Upper lobe of left lung (tissue), 6 donors: ENCODE data around the gene INTS2. TPM values are rescaled to one million over a fixed set of nuclear protein-coding genes. Genes with fewer than 3 reads are reported as not detected.

Experiments
- ATAC-seq, 2 donors: fragments of 200-7000 bp; cut with Tn5 transposase; one replicate each; pipeline ENCODE4 v1.9.1; 2022; ENCODE audit warnings: mild to moderate bottlenecking in 2 of 2, moderate library complexity in 2 of 2; ENCODE audit not compliant: low FRiP score in 2 of 2
- DNase-seq, 2 donors: peaks; one replicate each; pipeline ENCODE4 v3.0.0-alpha.2; 2019 to 2020
- H3K27ac ChIP-seq, 4 donors: fragments of 200-600 bp; sonication (generic); one replicate each; pipeline ENCODE4 v1.5.1; 2016 to 2019
- H3K27me3 ChIP-seq, 4 donors: fragments of 200-600 bp; sonication (generic); one replicate each; pipeline ENCODE4 v1.5.1; 2017 to 2019
- H3K36me3 ChIP-seq, 4 donors: fragments of 200-600 bp; sonication (generic); one replicate each; pipeline ENCODE4 v1.5.1; 2016 to 2019
- H3K4me1 ChIP-seq, 4 donors: fragments of 200-600 bp; sonication (generic); one replicate each; pipeline ENCODE4 v1.5.1; 2018 to 2019
- H3K4me3 ChIP-seq, 4 donors: fragments of 200-600 bp; sonication (generic); one replicate each; pipeline ENCODE4 v1.5.1; 2017 to 2019; ENCODE audit warnings: mild to moderate bottlenecking in 2 of 4, moderate library complexity in 1 of 4
- H3K9me3 ChIP-seq, 4 donors: fragments of 200-600 bp; sonication (generic); one replicate each; pipeline ENCODE4 v1.5.1; 2018 to 2019
- EP300 ChIP-seq, 4 donors: sonication (generic); formaldehyde crosslinking; IDR thresholded peaks; one replicate each; pipeline ENCODE4 v1.5.1; 2017; ENCODE audit warnings: antibody characterized with exemption in 4 of 4, control low read depth in 2 of 4
- POLR2A ChIP-seq, 4 donors: fragments of 450-650 bp; IDR thresholded peaks; one replicate each; pipeline ENCODE4 v1.5.1; 2016 to 2017; ENCODE audit warnings: antibody characterized with exemption in 4 of 4, mild to moderate bottlenecking in 2 of 4
- POLR2AphosphoS5 ChIP-seq, 2 donors: sonication (generic); formaldehyde crosslinking; IDR thresholded peaks; one replicate each; pipeline ENCODE4 v1.5.1; 2017; ENCODE audit warnings: antibody characterized with exemption in 2 of 2
- WGBS, 2 donors: methylation state at CpG; one replicate each; pipeline ENCODE4 v1.1.5; 2017 to 2018; 5-methylcytosine and 5-hydroxymethylcytosine counted together
- total RNA-seq, 6 donors: library from RNA; depleted of rRNA in 4 of 6; stranded (reverse); fragments of >200 nt in 4 of 6; gene quantifications; one replicate each; pipeline versions ENCODE4 v1.1.0 to v1.2.1, GENCODE V29; 2016 to 2021
- TF ChIP-seq, protein P1 (sequence below), 6 experiments: fragments of 450-650 bp in 4 of 6; fragments of 200-600 bp in 2 of 6; sonication (generic) in 2 of 6; IDR thresholded peaks; one replicate each; pipeline ENCODE4 v1.5.1; 2016 to 2019; ENCODE audit warnings: antibody characterized with exemption in 6 of 6
- donor health status: DM: no; HTN: no; CAD: no; lungs with moderate emphysema.
- donor health status: DM: no; HTN: yes; CAD: no; lungs with severe emphysema.

The INTS2 gene
- total RNA-seq, 6 donors from 2014 or later, result 6.0 to 12.0 (median 9.9) TPM

DNA sequence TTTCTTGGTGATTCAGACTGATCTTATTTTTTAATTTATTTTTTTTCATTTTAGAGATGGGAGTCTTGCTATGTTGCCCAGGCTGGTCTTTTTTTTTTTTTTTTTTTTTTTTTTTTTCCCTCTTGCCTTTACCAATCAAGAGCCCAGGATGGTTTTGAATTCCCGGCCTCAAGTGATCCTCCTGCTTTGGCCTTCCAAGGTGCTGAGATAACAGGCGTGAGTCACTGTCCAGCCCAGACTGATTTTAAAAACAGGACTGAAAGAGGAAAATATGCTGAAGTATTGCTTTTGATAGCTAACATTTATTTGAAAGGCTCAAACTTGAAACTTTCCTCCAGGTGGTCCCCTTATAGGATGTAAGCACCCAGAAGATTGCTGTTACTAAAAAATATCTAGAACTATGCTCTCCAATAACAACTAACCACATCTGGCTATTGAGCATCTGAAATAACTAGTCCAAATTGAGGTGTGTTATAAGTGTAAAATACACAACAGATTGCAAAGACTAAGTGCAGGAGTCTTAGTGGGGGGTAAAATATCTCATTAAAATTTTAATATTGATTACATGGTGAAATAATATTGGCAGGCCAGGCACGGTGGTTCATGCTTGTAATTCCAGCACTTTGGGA, 48.7 kb downstream of the INTS2 start:
- ATAC-seq, result no peak
- TF ChIP-seq EP300 (IDR thresholded peaks at IDR 0.05) (no peak), POLR2AphosphoS5 (IDR thresholded peaks at IDR 0.05) (no peak)
- no peak overlapping the region for H3K4me3 ChIP-seq
- DNase-seq, result no peak
- peaks cover 0 to 60% (median 22%) of the 10 kb centered on the region in 4 donors for H3K36me3 ChIP-seq
- no peaks in the 10 kb centered on the region for H3K27me3 ChIP-seq
- H3K9me3 ChIP-seq, result no peaks in the 10 kb centered on the region
- no peaks in the 10 kb centered on the region for H3K4me1 ChIP-seq
- H3K27ac ChIP-seq, result no peak overlapping the region
- WGBS, 2 donors, result 98 to 99% methylated on average over 3 of the region's 3 CpGs

DNA sequence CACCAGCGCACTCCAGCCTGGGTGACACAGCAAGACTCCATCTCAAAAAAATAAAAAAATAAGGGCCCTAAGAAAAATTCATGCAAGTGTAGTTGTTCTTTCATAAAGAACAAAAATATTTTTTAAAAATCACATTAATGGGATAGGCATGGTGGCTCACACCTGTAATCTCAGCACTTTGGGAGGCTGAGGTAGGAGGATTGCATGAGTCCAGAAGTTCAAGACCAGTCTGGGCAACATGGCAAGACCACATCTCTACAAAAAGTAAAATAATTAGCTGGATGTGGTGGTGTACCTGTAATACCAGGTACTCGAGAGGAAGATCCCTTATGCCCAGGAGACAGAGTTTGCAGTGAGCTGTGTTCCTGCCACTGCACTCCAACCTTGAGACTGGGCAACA, 49.3 kb downstream of the INTS2 start:
- peaks cover 0 to 54% (median 19%) of the 10 kb centered on the region in 4 donors for H3K36me3 ChIP-seq
- no peak overlapping the region for H3K4me3 ChIP-seq
- 76 to 92% methylated on average over 2 of the region's 2 CpGs for WGBS, 2 donors
- no peaks in the 10 kb centered on the region for H3K27me3 ChIP-seq
- ATAC-seq, result no peak
- no peak overlapping the region for H3K27ac ChIP-seq
- DNase-seq, result no peak
- no peaks in the 10 kb centered on the region for H3K9me3 ChIP-seq
- TF ChIP-seq POLR2AphosphoS5 (IDR thresholded peaks at IDR 0.05) (no peak), EP300 (IDR thresholded peaks at IDR 0.05) (no peak), POLR2A (IDR thresholded peaks at IDR 0.05) (no peak)
- TF ChIP-seq, protein P1, sequence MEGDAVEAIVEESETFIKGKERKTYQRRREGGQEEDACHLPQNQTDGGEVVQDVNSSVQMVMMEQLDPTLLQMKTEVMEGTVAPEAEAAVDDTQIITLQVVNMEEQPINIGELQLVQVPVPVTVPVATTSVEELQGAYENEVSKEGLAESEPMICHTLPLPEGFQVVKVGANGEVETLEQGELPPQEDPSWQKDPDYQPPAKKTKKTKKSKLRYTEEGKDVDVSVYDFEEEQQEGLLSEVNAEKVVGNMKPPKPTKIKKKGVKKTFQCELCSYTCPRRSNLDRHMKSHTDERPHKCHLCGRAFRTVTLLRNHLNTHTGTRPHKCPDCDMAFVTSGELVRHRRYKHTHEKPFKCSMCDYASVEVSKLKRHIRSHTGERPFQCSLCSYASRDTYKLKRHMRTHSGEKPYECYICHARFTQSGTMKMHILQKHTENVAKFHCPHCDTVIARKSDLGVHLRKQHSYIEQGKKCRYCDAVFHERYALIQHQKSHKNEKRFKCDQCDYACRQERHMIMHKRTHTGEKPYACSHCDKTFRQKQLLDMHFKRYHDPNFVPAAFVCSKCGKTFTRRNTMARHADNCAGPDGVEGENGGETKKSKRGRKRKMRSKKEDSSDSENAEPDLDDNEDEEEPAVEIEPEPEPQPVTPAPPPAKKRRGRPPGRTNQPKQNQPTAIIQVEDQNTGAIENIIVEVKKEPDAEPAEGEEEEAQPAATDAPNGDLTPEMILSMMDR (IDR thresholded peaks at IDR 0.05), result no peak
- no peaks in the 10 kb centered on the region for H3K4me1 ChIP-seq

DNA sequence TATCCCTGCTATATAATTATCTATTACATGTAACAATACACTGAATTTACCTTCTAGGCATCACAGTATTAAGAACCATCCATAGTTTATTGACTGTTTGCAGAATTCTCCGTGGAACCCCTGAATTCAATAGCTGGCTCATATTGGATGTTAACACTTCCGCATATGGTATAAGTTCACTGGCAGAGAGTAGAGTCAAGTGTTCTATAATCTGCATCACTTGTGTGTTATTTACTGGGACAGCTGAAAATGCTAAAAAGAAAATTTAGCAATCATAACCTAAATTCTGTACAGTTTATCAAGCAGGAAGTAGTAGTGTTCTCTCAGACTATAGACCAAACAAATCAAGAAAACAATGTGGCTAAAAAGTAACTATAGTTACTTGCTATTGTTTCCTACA, 49.9 kb downstream of the INTS2 start:
- ATAC-seq (no peak), DNase-seq (no peak)
- TF ChIP-seq, protein P1 (IDR thresholded peaks at IDR 0.05), result no peak
- TF ChIP-seq POLR2A (IDR thresholded peaks at IDR 0.05) (no peak), POLR2AphosphoS5 (IDR thresholded peaks at IDR 0.05) (no peak), EP300 (IDR thresholded peaks at IDR 0.05) (no peak)
- no peak overlapping the region for H3K27ac ChIP-seq
- no peaks in the 10 kb centered on the region for H3K9me3 ChIP-seq
- peaks cover 0 to 47% (median 15%) of the 10 kb centered on the region in 4 donors for H3K36me3 ChIP-seq
- no peaks in the 10 kb centered on the region for H3K4me1 ChIP-seq
- H3K27me3 ChIP-seq, result no peaks in the 10 kb centered on the region
- 95 to 98% methylated on average over 2 of the region's 2 CpGs for WGBS, 2 donors
- H3K4me3 ChIP-seq, result no peak overlapping the region

DNA sequence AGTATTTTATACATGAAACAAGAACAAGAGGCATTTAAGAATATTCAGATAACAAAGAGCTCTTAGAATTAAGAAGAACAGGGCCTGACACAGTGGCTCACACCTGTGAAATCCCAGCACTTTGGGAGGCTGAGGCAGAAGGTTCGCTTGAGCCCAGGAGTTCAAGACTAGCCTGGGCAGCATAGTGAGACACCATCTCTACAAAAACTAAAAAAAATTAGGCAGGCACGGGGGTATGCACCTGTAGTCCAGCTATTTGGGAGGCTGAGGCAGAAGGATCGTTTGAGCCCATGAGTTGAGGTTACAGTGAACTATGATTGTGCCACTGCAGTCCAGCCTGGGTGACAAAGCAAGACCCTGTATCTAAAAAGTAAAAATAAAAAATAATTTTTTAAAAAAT, 52.0 kb downstream of the INTS2 start:
- WGBS, 2 donors, result 82 to 94% methylated on average over 3 of the region's 3 CpGs
- Histone ChIP-seq H3K27me3 (no peaks in the 10 kb centered on the region), H3K4me3 (no peak overlapping the region), H3K36me3 (peaks cover 0 to 44% (median 22%) of the 10 kb centered on the region in 4 donors), H3K27ac (no peak overlapping the region), H3K9me3 (no peaks in the 10 kb centered on the region), H3K4me1 (no peaks in the 10 kb centered on the region)
- TF ChIP-seq, protein P1 (IDR thresholded peaks at IDR 0.05), result no peak
- no peak for TF ChIP-seq POLR2A (IDR thresholded peaks at IDR 0.05)
- no peak for TF ChIP-seq POLR2AphosphoS5 (IDR thresholded peaks at IDR 0.05)
- no peak for TF ChIP-seq EP300 (IDR thresholded peaks at IDR 0.05)
- ATAC-seq (no peak), DNase-seq (no peak)

DNA sequence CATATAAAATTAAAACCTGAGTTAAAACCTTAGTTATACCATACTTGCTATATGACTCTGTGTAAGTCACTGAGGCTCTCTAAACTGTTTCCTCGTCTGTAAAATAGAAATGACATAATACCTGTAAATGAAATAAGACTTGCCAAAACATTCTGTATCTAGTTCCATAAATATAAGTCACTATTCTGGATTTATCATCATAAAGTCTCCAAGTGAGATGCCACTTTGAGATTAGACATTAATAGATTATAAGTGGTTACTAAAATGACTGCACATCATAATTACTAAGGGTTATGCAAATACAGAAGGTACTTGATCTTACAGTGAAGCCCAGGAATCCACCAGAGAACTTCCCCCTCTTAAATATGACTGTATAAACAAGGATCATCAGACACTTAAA, 52.5 kb downstream of the INTS2 start:
- Histone ChIP-seq H3K27ac (no peak overlapping the region), H3K27me3 (no peaks in the 10 kb centered on the region), H3K36me3 (peaks cover 0 to 44% (median 21%) of the 10 kb centered on the region in 4 donors), H3K9me3 (no peaks in the 10 kb centered on the region), H3K4me1 (no peaks in the 10 kb centered on the region), H3K4me3 (no peak overlapping the region)
- DNase-seq (no peak), ATAC-seq (no peak)
- TF ChIP-seq POLR2AphosphoS5 (IDR thresholded peaks at IDR 0.05) (no peak), EP300 (IDR thresholded peaks at IDR 0.05) (no peak), POLR2A (IDR thresholded peaks at IDR 0.05) (no peak)
- TF ChIP-seq, protein P1 (IDR thresholded peaks at IDR 0.05), result no peak
- WGBS, 2 donors, result 76 to 79% methylated on average over 1 of the region's 1 CpG
